ENCODE results near the gene IL17RA. TPM values are rescaled to one million over a fixed set of nuclear protein-coding genes. Genes with fewer than 3 reads are reported as not detected.
"Not testable (repeated sequence)": the region's sequence is repeated elsewhere in the genome, so short reads cannot be mapped to it uniquely, and the experiment has no call there.

IL17RA gene
- total RNA-seq, 3 donors from 2014 or later (not counting 1 experiment from before 2014, with no cell fraction given), result 22.1 to 42.6 (median 28.7) TPM

DNA sequence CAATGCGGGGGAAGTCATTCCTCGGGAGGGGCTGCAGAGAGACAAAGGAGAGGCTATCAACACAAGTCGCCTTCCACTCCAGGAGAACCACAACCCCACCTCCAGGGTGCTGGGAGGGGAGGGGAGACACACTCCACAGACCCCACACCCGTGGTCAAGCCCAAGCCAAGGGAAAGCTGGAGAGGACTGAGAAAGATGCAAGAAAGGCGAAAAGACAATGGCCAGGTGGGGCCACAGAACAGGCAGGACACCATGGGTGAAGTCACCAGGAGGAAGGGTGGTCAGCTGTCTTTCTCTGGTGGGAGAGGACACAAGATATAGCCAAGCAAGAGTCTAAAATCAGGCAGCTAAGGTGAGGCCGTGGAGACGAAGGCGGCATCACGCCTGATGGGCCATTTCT lies 58.3 kb downstream of the IL17RA start:
- H3K36me3 Mint-ChIP-seq, result no peaks in the 10 kb centered on the region
- 98% methylated on average over 8 of the region's 9 CpGs for WGBS (ENCODE audit: insufficient coverage)
- Histone ChIP-seq H3K4me1 (ENCODE audit: control insufficient read depth, insufficient read depth, low read length) (no peaks in the 10 kb centered on the region), H3K27me3 (ENCODE audit: control insufficient read depth, insufficient read depth, low read length) (no peaks in the 10 kb centered on the region), H3K36me3 (ENCODE audit: control insufficient read depth, insufficient read depth, low read length) (peaks cover 43% of the 10 kb centered on the region), H3K9me3 (ENCODE audit: control insufficient read depth, insufficient read depth, low read length) (no peaks in the 10 kb centered on the region), H3K27ac (ENCODE audit: low read length) (no peak overlapping the region), H3K4me3 (ENCODE audit: low read length) (no peak overlapping the region)
- no peak overlapping the region for H3K4me3 Mint-ChIP-seq
- ATAC-seq, result no peak
- H3K4me1 Mint-ChIP-seq, result peaks cover 0 to 5% of the 10 kb centered on the region in 2 donors
- no peak overlapping the region for H3K27ac Mint-ChIP-seq
- no peaks in the 10 kb centered on the region for H3K27me3 Mint-ChIP-seq (ENCODE audit: low read depth in 2 of 2)
- no peaks in the 10 kb centered on the region for H3K9me3 Mint-ChIP-seq
- DNase-seq, result no peak
- intact Hi-C loops (cut with micrococcal nuclease), result no loop called here
- TF ChIP-seq CTCF (IDR thresholded peaks at IDR 0.05), result no peak

GRCh38 chr22:17143826-17144225 lies 59.0 kb downstream of the IL17RA start:
- Mint-ChIP-seq H3K36me3 (no peaks in the 10 kb centered on the region), H3K27ac (no peak overlapping the region), H3K4me3 (no peak overlapping the region), H3K27me3 (ENCODE audit: low read depth in 2 of 2) (no peaks in the 10 kb centered on the region), H3K9me3 (no peaks in the 10 kb centered on the region), H3K4me1 (peaks cover 0 to 5% of the 10 kb centered on the region in 2 donors)
- no peak for TF ChIP-seq CTCF (IDR thresholded peaks at IDR 0.05)
- H3K9me3 ChIP-seq (ENCODE audit: control insufficient read depth, insufficient read depth, low read length), result no peaks in the 10 kb centered on the region
- peaks cover 42% of the 10 kb centered on the region for H3K36me3 ChIP-seq (ENCODE audit: control insufficient read depth, insufficient read depth, low read length)
- no peak for DNase-seq
- H3K27ac ChIP-seq (ENCODE audit: low read length), result no peak overlapping the region
- no peak overlapping the region for H3K4me3 ChIP-seq (ENCODE audit: low read length)
- H3K4me1 ChIP-seq (ENCODE audit: control insufficient read depth, insufficient read depth, low read length), result no peaks in the 10 kb centered on the region
- no peak for ATAC-seq
- 96% methylated on average over 8 of the region's 8 CpGs for WGBS (ENCODE audit: insufficient coverage)
- H3K27me3 ChIP-seq (ENCODE audit: control insufficient read depth, insufficient read depth, low read length), result no peaks in the 10 kb centered on the region
- intact Hi-C loops (cut with micrococcal nuclease), result no loop called here

DNA sequence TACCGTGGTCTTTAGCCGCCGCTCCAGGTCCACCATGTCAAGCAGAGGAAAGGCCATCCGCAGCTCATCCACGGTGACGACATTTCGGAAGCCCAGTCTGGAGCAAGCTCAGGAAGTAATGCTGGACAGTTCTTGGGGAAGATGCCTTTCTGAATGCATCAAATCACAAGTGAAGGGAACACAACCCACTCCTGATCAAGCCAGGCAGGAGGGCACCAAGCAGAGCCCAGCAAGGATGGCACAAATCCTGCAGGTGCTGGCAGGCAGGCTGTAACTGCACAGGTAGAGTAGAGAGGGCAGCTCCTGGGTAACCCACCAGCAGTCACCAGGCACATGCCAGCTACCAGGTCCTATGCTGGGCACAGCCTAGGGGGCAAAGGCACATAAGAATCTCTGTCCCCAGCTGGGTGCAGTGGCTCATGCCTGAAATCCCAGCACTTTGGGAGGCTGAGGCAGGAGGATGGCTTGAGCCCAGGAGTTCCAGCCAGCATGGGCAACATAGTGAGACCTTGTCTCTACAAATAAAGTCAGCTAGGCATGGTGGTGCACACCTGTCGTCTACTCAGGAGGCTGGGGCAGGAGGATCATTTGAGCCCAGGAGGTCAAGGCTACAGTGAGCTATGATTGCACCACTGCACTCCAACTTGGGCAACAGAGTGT lies 60.4 kb downstream of the IL17RA start:
- Histone ChIP-seq H3K4me1 (ENCODE audit: control insufficient read depth, insufficient read depth, low read length) (no peaks in the 10 kb centered on the region), H3K27ac (ENCODE audit: low read length) (no peak overlapping the region), H3K36me3 (ENCODE audit: control insufficient read depth, insufficient read depth, low read length) (peaks cover 39% of the 10 kb centered on the region), H3K4me3 (ENCODE audit: low read length) (no peak overlapping the region), H3K27me3 (ENCODE audit: control insufficient read depth, insufficient read depth, low read length) (no peaks in the 10 kb centered on the region), H3K9me3 (ENCODE audit: control insufficient read depth, insufficient read depth, low read length) (no peaks in the 10 kb centered on the region)
- H3K4me1 Mint-ChIP-seq, result peaks cover 0 to 5% of the 10 kb centered on the region in 2 donors
- H3K4me3 Mint-ChIP-seq, result no peak overlapping the region
- WGBS (ENCODE audit: insufficient coverage), result 86% methylated on average over 8 of the region's 8 CpGs
- no peaks in the 10 kb centered on the region for H3K27me3 Mint-ChIP-seq (ENCODE audit: low read depth in 2 of 2)
- no peak for ATAC-seq
- TF ChIP-seq CTCF (IDR thresholded peaks at IDR 0.05), result no peak
- no peak overlapping the region for H3K27ac Mint-ChIP-seq
- no peak for DNase-seq
- intact Hi-C loops (cut with micrococcal nuclease), result no loop called here
- no peaks in the 10 kb centered on the region for H3K36me3 Mint-ChIP-seq
- H3K9me3 Mint-ChIP-seq, result no peaks in the 10 kb centered on the region

DNA sequence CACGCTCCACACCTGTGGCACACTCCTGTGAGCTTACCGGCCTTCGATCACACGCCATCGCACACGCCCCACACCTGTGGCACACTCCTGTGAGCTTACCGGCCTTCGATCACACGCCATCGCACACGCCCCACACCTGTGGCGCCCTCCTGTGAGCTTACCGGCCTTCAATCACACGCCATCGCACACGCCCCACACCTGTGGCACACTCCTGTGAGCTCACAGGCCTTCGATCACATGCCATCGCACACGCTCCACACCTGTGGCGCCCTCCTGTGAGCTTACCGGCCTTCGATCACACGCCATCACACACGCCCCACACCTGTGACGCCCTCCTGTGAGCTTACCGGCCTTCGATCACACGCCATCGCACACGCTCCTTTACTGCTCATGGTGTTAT lies 62.7 kb downstream of the IL17RA start:
- H3K4me3 ChIP-seq (ENCODE audit: low read length); H3K27ac Mint-ChIP-seq; H3K4me3 Mint-ChIP-seq; ATAC-seq; H3K9me3 Mint-ChIP-seq; H3K27me3 ChIP-seq (ENCODE audit: control insufficient read depth, insufficient read depth, low read length); H3K27ac ChIP-seq (ENCODE audit: low read length); H3K9me3 ChIP-seq (ENCODE audit: control insufficient read depth, insufficient read depth, low read length); H3K36me3 Mint-ChIP-seq; H3K4me1 ChIP-seq (ENCODE audit: control insufficient read depth, insufficient read depth, low read length); intact Hi-C loops (cut with micrococcal nuclease); DNase-seq; H3K27me3 Mint-ChIP-seq (ENCODE audit: low read depth in 2 of 2): not testable (repeated sequence)
- H3K4me1 Mint-ChIP-seq, result peaks cover 7 to 11% of the 10 kb centered on the region in 2 donors
- 98% methylated on average over 30 of the region's 30 CpGs for WGBS (ENCODE audit: insufficient coverage)
- H3K36me3 ChIP-seq (ENCODE audit: control insufficient read depth, insufficient read depth, low read length), result peaks cover 25% of the 10 kb centered on the region

Data from natural killer cell (primary cell).